Endothelial cell of umbilical vein (primary cell): ENCODE data around the gene GTPBP4. TPM values are rescaled to one million over a fixed set of nuclear protein-coding genes. Genes with fewer than 3 reads are reported as not detected.

ENCODE experiments used
- BruUV-seq: library from RNA; stranded (reverse); fragments of 400-500 nt; replicated peaks from 2 replicates; lab custom pipeline; 2021; lab: Mats Ljungman, UMichigan
- CTCF ChIA-PET: fragments of 300-600, 350-600 bp; sonication (Branson Sonifier 250); formaldehyde crosslinking; loops from one replicate; lab custom pipeline; 2021; ENCODE audit warnings: antibody characterized with exemption, inconsistent platforms; lab: Charles Lee
- POLR2A ChIA-PET: fragments of 300-600, 350-600 bp; sonication (Branson Sonifier 250); formaldehyde crosslinking; loops from one replicate; lab custom pipeline; 2021; ENCODE audit warnings: antibody characterized with exemption, inconsistent platforms; lab: Charles Lee
- DNase-seq: peaks from one replicate; pipeline ENCODE4 v3.0.0-alpha.2; 2011; ENCODE audit warnings: low read depth, low spot score
- FAIRE-seq: peaks from 2 replicates; lab custom pipeline; 2011; peaks lifted over from hg19 to GRCh38; lab: Jason Lieb, UNC
- H2AFZ ChIP-seq: 2 replicates; pipeline ENCODE4 v1.6.0; 2012; ENCODE audit warnings: low read depth, low read length, control low read depth, inconsistent platforms
- H3K27ac ChIP-seq: 2 replicates; pipeline ENCODE4 v1.5.1; 2011; ENCODE audit warnings: low read depth, mild to moderate bottlenecking, control low read depth, low read length, moderate library complexity; ENCODE audit not compliant: insufficient read depth
- H3K27me3 ChIP-seq, 2 experiments: 2 replicates each; pipeline versions ENCODE4 v1.6.0 to v1.6.1; 2011; ENCODE audit warnings: low read length in 2 of 2, mixed read lengths in 1 of 2; ENCODE audit not compliant: control insufficient read depth in 2 of 2, insufficient read depth in 2 of 2
- H3K36me3 ChIP-seq, 2 experiments: 2 replicates in 1 of 2; 3 replicates in 1 of 2; pipeline ENCODE4 v1.5.1; 2011; ENCODE audit warnings: low read length in 2 of 2, mild to moderate bottlenecking in 1 of 2, moderate library complexity in 1 of 2; ENCODE audit not compliant: control insufficient read depth in 2 of 2, insufficient read depth in 2 of 2; ENCODE audit errors: extremely low read depth in 1 of 2
- H3K4me1 ChIP-seq: 3 replicates; pipeline ENCODE4 v1.5.1; 2011; ENCODE audit warnings: mild to moderate bottlenecking, low read length; ENCODE audit not compliant: control insufficient read depth, insufficient read depth; ENCODE audit errors: extremely low read depth
- H3K4me2 ChIP-seq: 2 replicates; pipeline ENCODE4 v1.6.1; 2011; ENCODE audit warnings: low read length, control low read depth, mixed read lengths; ENCODE audit not compliant: insufficient read depth
- H3K4me3 ChIP-seq, 3 experiments: fragments of 200-600 bp in 1 of 3; sonication (generic), shearing (Covaris generic) in 1 of 3; replicated peaks in 1 of 3; 2 replicates each; pipeline ENCODE4 v1.5.1; 2011 to 2016; ENCODE audit warnings: control low read depth in 3 of 3, low read length in 3 of 3, mild to moderate bottlenecking in 2 of 3, inconsistent platforms in 1 of 3, low read depth in 1 of 3, moderate library complexity in 1 of 3; ENCODE audit not compliant: insufficient read depth in 1 of 3
- H3K79me2 ChIP-seq: 2 replicates; pipeline ENCODE4 v1.6.0; 2012; ENCODE audit warnings: low read length, inconsistent platforms; ENCODE audit not compliant: control insufficient read depth, insufficient read depth
- H3K9ac ChIP-seq: replicated peaks from 2 replicates; pipeline ENCODE3; 2011; ENCODE audit warnings: low read length, control low read depth; ENCODE audit not compliant: insufficient read depth; ENCODE audit errors: extremely low read depth
- H3K9me1 ChIP-seq: replicated peaks from 3 replicates; pipeline ENCODE4 v1.6.0; 2011; ENCODE audit warnings: mild to moderate bottlenecking, low read length; ENCODE audit not compliant: control insufficient read depth, insufficient read depth; ENCODE audit errors: extremely low read depth
- H3K9me3 ChIP-seq: replicated peaks from 2 replicates; pipeline ENCODE4 v1.5.1; 2012; ENCODE audit warnings: low read length, inconsistent platforms; ENCODE audit not compliant: control insufficient read depth, insufficient read depth
- H4K20me1 ChIP-seq: replicated peaks from 2 replicates; pipeline ENCODE3; 2011; ENCODE audit warnings: mild to moderate bottlenecking, low read length; ENCODE audit not compliant: control insufficient read depth, insufficient read depth; ENCODE audit errors: extremely low read depth
- EZH2 ChIP-seq: IDR thresholded peaks from 2 replicates; pipeline ENCODE4 v1.6.1; 2012; ENCODE audit warnings: borderline replicate concordance, low read depth, mild to moderate bottlenecking, moderate library complexity, low read length, inconsistent platforms; ENCODE audit not compliant: severe bottlenecking
- FOS ChIP-seq: IDR thresholded peaks from 2 replicates; pipeline ENCODE4 v1.6.1; 2011; ENCODE audit warnings: mild to moderate bottlenecking, low read length, moderate library complexity, borderline replicate concordance; ENCODE audit not compliant: insufficient read depth
- GATA2 ChIP-seq: IDR thresholded peaks from 2 replicates; pipeline ENCODE4 v1.7.0; 2011; ENCODE audit warnings: low read depth, mild to moderate bottlenecking, moderate library complexity, mixed read lengths, low read length; ENCODE audit not compliant: insufficient read length, insufficient read depth
- JUN ChIP-seq: IDR thresholded peaks from 2 replicates; pipeline ENCODE4 v1.6.1; 2011; ENCODE audit warnings: borderline replicate concordance, low read depth; ENCODE audit not compliant: insufficient read length, insufficient read depth
- MYC ChIP-seq: IDR thresholded peaks from one replicate; pipeline ENCODE4 v1.6.1; 2011; ENCODE audit warnings: mild to moderate bottlenecking, low read depth, low read length
- POLR2A ChIP-seq: IDR thresholded peaks from 2 replicates; pipeline ENCODE4 v1.6.1; 2012; ENCODE audit warnings: low read depth, mild to moderate bottlenecking, control low read depth, low read length
- POLR2AphosphoS5 ChIP-seq: IDR thresholded peaks from 2 replicates; pipeline ENCODE4 v1.6.1; 2012; ENCODE audit warnings: low read depth, mild to moderate bottlenecking, control low read depth, low read length, moderate library complexity; ENCODE audit not compliant: insufficient read depth
- dilution Hi-C: fragments of 300-500 bp; cut with MboI; formaldehyde crosslinking; loops from one replicate; pipeline ENCODE4 v1.15.0; 2019; ENCODE audit warnings: low sequenced_read_pairs; ENCODE audit not compliant: extremely low pct_ligation_motif_present
- intact Hi-C: fragments of 100-400 bp; cut with micrococcal nuclease; formaldehyde crosslinking; loops from one replicate; pipeline ENCODE4 v1.10.0; 2022
- polyA plus RNA-seq, 4 experiments: library from polyadenylated mRNA; depleted of rRNA in 3 of 4; stranded (reverse) in 3 of 4; unstranded in 1 of 4; fragments of >200 nt; gene quantifications; 2 replicates each; pipeline versions ENCODE4 v1.2.1 to v1.2.3, GENCODE V29; 2011 to 2012; ENCODE audit warnings: missing spikeins in 1 of 4
- total RNA-seq: library from RNA; stranded (reverse); gene quantifications from 2 replicates; pipeline ENCODE4 v1.2.3, GENCODE V29; 2021
- TF ChIP-seq, protein P1 (sequence below), 2 donors: IDR thresholded peaks; 1 replicate in 1 of 2; 2 replicates in 1 of 2; pipeline ENCODE4 v1.5.1; 2011; ENCODE audit warnings: low read length in 2 of 2, mild to moderate bottlenecking in 2 of 2, moderate library complexity in 2 of 2, control low read depth in 1 of 2, inconsistent platforms in 1 of 2, low read depth in 1 of 2; ENCODE audit not compliant: insufficient read depth in 1 of 2; ENCODE audit errors: extremely low read depth in 1 of 2
- TF ChIP-seq, protein P2 (sequence below): IDR thresholded peaks from 2 replicates; pipeline ENCODE4 v1.6.1; 2011; ENCODE audit not compliant: insufficient read depth, insufficient read length

Gene GTPBP4
- total and polyA plus RNA-seq, 2 donors (not counting 3 experiments of a cell fraction or from before 2014, with no cell fraction given), result 12.4 to 69.3 TPM

DNA sequence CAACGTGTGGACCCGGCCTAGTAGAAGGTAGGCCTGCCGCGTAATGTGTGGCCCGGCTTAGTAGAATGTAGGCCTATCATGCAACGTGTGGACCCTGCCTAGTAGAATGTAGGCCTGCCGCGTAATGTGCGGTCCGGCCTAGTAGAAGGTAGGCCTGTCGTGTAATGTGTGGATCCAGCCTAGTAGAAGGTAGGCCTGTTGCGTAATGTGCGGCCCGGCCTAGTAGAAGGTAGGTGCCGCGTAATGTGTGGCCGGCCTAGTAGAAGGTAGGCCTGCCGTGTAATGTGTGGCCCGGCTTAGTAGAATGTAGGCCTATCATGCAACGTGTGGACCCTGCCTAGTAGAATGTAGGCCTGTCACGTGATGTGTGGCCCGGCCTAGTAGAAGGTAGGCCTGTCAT, 11.9 kb upstream of the GTPBP4 start:
- H4K20me1 ChIP-seq, result no peaks in the 10 kb centered on the region
- FAIRE-seq (no peak), DNase-seq (no peak)
- ChIA-PET POLR2A (no interaction called here), CTCF (no interaction called here)
- no peaks in the 10 kb centered on the region for H3K27me3 ChIP-seq
- no peaks in the 10 kb centered on the region for H3K4me1 ChIP-seq
- no peak for TF ChIP-seq JUN
- no peak for TF ChIP-seq MYC
- no peak for TF ChIP-seq EZH2
- no peak for TF ChIP-seq POLR2AphosphoS5
- no peak for TF ChIP-seq GATA2
- no peak for TF ChIP-seq FOS
- TF ChIP-seq POLR2A, result no peak
- TF ChIP-seq, protein P1, sequence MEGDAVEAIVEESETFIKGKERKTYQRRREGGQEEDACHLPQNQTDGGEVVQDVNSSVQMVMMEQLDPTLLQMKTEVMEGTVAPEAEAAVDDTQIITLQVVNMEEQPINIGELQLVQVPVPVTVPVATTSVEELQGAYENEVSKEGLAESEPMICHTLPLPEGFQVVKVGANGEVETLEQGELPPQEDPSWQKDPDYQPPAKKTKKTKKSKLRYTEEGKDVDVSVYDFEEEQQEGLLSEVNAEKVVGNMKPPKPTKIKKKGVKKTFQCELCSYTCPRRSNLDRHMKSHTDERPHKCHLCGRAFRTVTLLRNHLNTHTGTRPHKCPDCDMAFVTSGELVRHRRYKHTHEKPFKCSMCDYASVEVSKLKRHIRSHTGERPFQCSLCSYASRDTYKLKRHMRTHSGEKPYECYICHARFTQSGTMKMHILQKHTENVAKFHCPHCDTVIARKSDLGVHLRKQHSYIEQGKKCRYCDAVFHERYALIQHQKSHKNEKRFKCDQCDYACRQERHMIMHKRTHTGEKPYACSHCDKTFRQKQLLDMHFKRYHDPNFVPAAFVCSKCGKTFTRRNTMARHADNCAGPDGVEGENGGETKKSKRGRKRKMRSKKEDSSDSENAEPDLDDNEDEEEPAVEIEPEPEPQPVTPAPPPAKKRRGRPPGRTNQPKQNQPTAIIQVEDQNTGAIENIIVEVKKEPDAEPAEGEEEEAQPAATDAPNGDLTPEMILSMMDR (IDR thresholded peaks at IDR 0.05; ENCODE audit: extremely low read depth in 1 of 2, insufficient read depth in 1 of 2, low read depth in 1 of 2, low read length in 2 of 2), result no peak
- TF ChIP-seq, protein P2, sequence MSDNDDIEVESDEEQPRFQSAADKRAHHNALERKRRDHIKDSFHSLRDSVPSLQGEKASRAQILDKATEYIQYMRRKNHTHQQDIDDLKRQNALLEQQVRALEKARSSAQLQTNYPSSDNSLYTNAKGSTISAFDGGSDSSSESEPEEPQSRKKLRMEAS, result no peak
- no peaks in the 10 kb centered on the region for H3K79me2 ChIP-seq
- no peak overlapping the region for H3K27ac ChIP-seq
- H3K4me3 ChIP-seq, result no peak overlapping the region
- H3K36me3 ChIP-seq, result no peaks in the 10 kb centered on the region
- intact Hi-C loops, result no loop called here
- dilution Hi-C loops, result no loop called here
- H3K9me1 ChIP-seq, result no peaks in the 10 kb centered on the region
- BruUV-seq, result no TSS peak
- H2AFZ ChIP-seq, result no peak overlapping the region
- H3K9me3 ChIP-seq, result no peaks in the 10 kb centered on the region
- no peak overlapping the region for H3K4me2 ChIP-seq
- H3K9ac ChIP-seq, result no peak overlapping the region
